ENCODE measurements around the gene ALKBH5. TPM values are rescaled to one million over a fixed set of nuclear protein-coding genes. Genes with fewer than 3 reads are reported as not detected.
A peak's percentile ranks its signal among the peaks of the same experiment; 100 is the strongest.

ALKBH5 gene
- total and polyA plus RNA-seq, 8 donors = 32.8 to 66.7 (median 49.4) TPM

GRCh38 chr17:18194394-18194793 is 10.8 kb downstream of the ALKBH5 start:
- 91 to 98% (median 93%) methylated on average over 2 to 4 of the region's 4 CpGs for WGBS, 5 donors
- Histone ChIP-seq H3K9me3 (no peaks in the 10 kb centered on the region), H3K27me3 (no peaks in the 10 kb centered on the region), H3K27ac (no peak overlapping the region), H3K36me3 (peaks cover 35 to 71% (median 64%) of the 10 kb centered on the region in 4 donors), H3K4me1 (peaks cover 52 to 95% (median 74%) of the 10 kb centered on the region in 4 donors), H3K4me3 (no peak overlapping the region)
- TF ChIP-seq CTCF (IDR thresholded peaks at IDR 0.05) = no peak
- no peak for TF ChIP-seq EP300 (IDR thresholded peaks at IDR 0.05)
- TF ChIP-seq POLR2AphosphoS5 (IDR thresholded peaks at IDR 0.05) = no peak
- TF ChIP-seq POLR2A (IDR thresholded peaks at IDR 0.05) = no peak
- intact Hi-C loops (cut with DNase I; ENCODE audit: low total_unique reads) = no loop called here
- DNase-seq = no peak

- 75 to 86% (median 80%) methylated on average over 4 of the region's 4 CpGs for WGBS, 5 donors
- peaks cover 34 to 72% (median 65%) of the 10 kb centered on the region in 4 donors for H3K36me3 ChIP-seq
- intact Hi-C loops (cut with DNase I; ENCODE audit: low total_unique reads) = no loop called here
Observed at GRCh38 chr17:18194804-18195203, 11.2 kb downstream of the ALKBH5 start.

GRCh38 chr17:18195246-18195645 is 11.6 kb downstream of the ALKBH5 start:
- Histone ChIP-seq H3K36me3 (peaks cover 34 to 76% (median 66%) of the 10 kb centered on the region in 4 donors), H3K4me1 (peaks cover 44 to 95% (median 72%) of the 10 kb centered on the region in 4 donors), H3K9me3 (no peaks in the 10 kb centered on the region), H3K4me3 (no peak overlapping the region), H3K27me3 (no peaks in the 10 kb centered on the region), H3K27ac (no peak overlapping the region)
- intact Hi-C loops (cut with DNase I; ENCODE audit: low total_unique reads) = no loop called here
- TF ChIP-seq CTCF (IDR thresholded peaks at IDR 0.05) = no peak
- no peak for TF ChIP-seq POLR2AphosphoS5 (IDR thresholded peaks at IDR 0.05)
- no peak for TF ChIP-seq EP300 (IDR thresholded peaks at IDR 0.05)
- no peak for TF ChIP-seq POLR2A (IDR thresholded peaks at IDR 0.05)
- WGBS, 5 donors = 70 to 85% (median 75%) methylated on average over 5 of the region's 5 CpGs
- DNase-seq = no peak

More at GRCh38 chr17:18194804-18195203, 11.2 kb downstream of the ALKBH5 start:
- TF ChIP-seq EP300 (IDR thresholded peaks at IDR 0.05) = no peak
- H3K4me3 ChIP-seq = no peak overlapping the region
- no peak overlapping the region for H3K27ac ChIP-seq
- no peak for DNase-seq
- no peaks in the 10 kb centered on the region for H3K27me3 ChIP-seq
- peaks cover 48 to 95% (median 72%) of the 10 kb centered on the region in 4 donors for H3K4me1 ChIP-seq
- no peaks in the 10 kb centered on the region for H3K9me3 ChIP-seq

- intact Hi-C loops (cut with DNase I; ENCODE audit: low total_unique reads) = no loop called here
- H3K36me3 ChIP-seq = peaks cover 34 to 90% (median 85%) of the 10 kb centered on the region in 4 donors
- no peaks in the 10 kb centered on the region for H3K9me3 ChIP-seq
- peaks cover 28 to 95% (median 64%) of the 10 kb centered on the region in 4 donors for H3K4me1 ChIP-seq
- DNase-seq = no peak
- no peak overlapping the region for H3K4me3 ChIP-seq
- H3K27me3 ChIP-seq = no peaks in the 10 kb centered on the region
- H3K27ac ChIP-seq = no peak overlapping the region
- TF ChIP-seq EP300 (IDR thresholded peaks at IDR 0.05) = no peak
- no peak for TF ChIP-seq POLR2AphosphoS5 (IDR thresholded peaks at IDR 0.05)
- TF ChIP-seq POLR2A (IDR thresholded peaks at IDR 0.05) = no peak
- TF ChIP-seq CTCF (IDR thresholded peaks at IDR 0.05) = no peak
- WGBS, 5 donors = 71 to 87% (median 82%) methylated on average over 3 of the region's 3 CpGs
Observed at GRCh38 chr17:18197535-18198194, 14.0 kb downstream of the ALKBH5 start.

GRCh38 chr17:18198530-18198929 is 14.9 kb downstream of the ALKBH5 start:
- peak overlapping the region in 1 of 4 donors; percentile 1 for H3K4me3 ChIP-seq

More at GRCh38 chr17:18198530-18198929, 14.9 kb downstream of the ALKBH5 start:
- Histone ChIP-seq H3K27ac (no peak overlapping the region), H3K4me1 (peaks cover 28 to 91% (median 61%) of the 10 kb centered on the region in 4 donors), H3K36me3 (peaks cover 38 to 90% (median 88%) of the 10 kb centered on the region in 4 donors), H3K27me3 (no peaks in the 10 kb centered on the region), H3K9me3 (no peaks in the 10 kb centered on the region)
- intact Hi-C loops (cut with DNase I; ENCODE audit: low total_unique reads) = no loop called here
- TF ChIP-seq EP300 (IDR thresholded peaks at IDR 0.05) (no peak), POLR2AphosphoS5 (IDR thresholded peaks at IDR 0.05) (no peak), POLR2A (IDR thresholded peaks at IDR 0.05) (no peak), CTCF (IDR thresholded peaks at IDR 0.05) (no peak)
- WGBS, 5 donors = 12 to 48% (median 25%) methylated on average over 4 of the region's 4 CpGs
- no peak for DNase-seq
